RWPE2 (cell line): ENCODE results near the gene ELOA.

ENCODE experiments used
- ATAC-seq: fragments of 200-7000 bp; cut with Tn5 transposase; 3 replicates; pipeline ENCODE4 v1.9.1; 2021; ENCODE audit warnings: low read depth
- DNase-seq: peaks from one replicate; pipeline ENCODE4 v3.0.0-alpha.2; 2020; ENCODE audit warnings: low spot score
- H3K27ac ChIP-seq: fragments of 450-650 bp; 2 replicates; pipeline ENCODE4 v1.5.1; 2017; ENCODE audit warnings: mild to moderate bottlenecking; ENCODE audit not compliant: poor library complexity, severe bottlenecking
- H3K27me3 ChIP-seq: fragments of 250-450 bp; sonication (Bioruptor Pico); 2 replicates; pipeline ENCODE4 v1.5.1; 2021; ENCODE audit warnings: mild to moderate bottlenecking, moderate library complexity; ENCODE audit not compliant: insufficient read depth, poor library complexity, severe bottlenecking
- H3K36me3 ChIP-seq: fragments of 250-450 bp; sonication (Bioruptor Pico); 2 replicates; pipeline ENCODE4 v1.5.1; 2020; ENCODE audit warnings: low read depth, mild to moderate bottlenecking, moderate library complexity
- H3K4me1 ChIP-seq: fragments of 250-450 bp; sonication (Bioruptor Pico); 2 replicates; pipeline ENCODE4 v1.5.1; 2021; ENCODE audit warnings: mild to moderate bottlenecking, moderate library complexity; ENCODE audit not compliant: insufficient read depth, poor library complexity, severe bottlenecking
- H3K4me3 ChIP-seq: fragments of 250-450 bp; sonication (Bioruptor Pico); 2 replicates; pipeline ENCODE4 v1.5.1; 2021; ENCODE audit warnings: mild to moderate bottlenecking, moderate library complexity; ENCODE audit not compliant: severe bottlenecking
- H3K9me3 ChIP-seq: fragments of 250-450 bp; sonication (Bioruptor Pico); 2 replicates; pipeline ENCODE4 v1.5.1; 2021; ENCODE audit warnings: mild to moderate bottlenecking, moderate library complexity; ENCODE audit not compliant: severe bottlenecking
- TF ChIP-seq, protein P1 (sequence below): fragments of 450-650 bp; IDR thresholded peaks from one replicate; pipeline ENCODE4 v1.5.1; 2017; ENCODE audit warnings: mild to moderate bottlenecking, moderate library complexity; ENCODE audit not compliant: poor library complexity, severe bottlenecking

ELOA gene

DNA sequence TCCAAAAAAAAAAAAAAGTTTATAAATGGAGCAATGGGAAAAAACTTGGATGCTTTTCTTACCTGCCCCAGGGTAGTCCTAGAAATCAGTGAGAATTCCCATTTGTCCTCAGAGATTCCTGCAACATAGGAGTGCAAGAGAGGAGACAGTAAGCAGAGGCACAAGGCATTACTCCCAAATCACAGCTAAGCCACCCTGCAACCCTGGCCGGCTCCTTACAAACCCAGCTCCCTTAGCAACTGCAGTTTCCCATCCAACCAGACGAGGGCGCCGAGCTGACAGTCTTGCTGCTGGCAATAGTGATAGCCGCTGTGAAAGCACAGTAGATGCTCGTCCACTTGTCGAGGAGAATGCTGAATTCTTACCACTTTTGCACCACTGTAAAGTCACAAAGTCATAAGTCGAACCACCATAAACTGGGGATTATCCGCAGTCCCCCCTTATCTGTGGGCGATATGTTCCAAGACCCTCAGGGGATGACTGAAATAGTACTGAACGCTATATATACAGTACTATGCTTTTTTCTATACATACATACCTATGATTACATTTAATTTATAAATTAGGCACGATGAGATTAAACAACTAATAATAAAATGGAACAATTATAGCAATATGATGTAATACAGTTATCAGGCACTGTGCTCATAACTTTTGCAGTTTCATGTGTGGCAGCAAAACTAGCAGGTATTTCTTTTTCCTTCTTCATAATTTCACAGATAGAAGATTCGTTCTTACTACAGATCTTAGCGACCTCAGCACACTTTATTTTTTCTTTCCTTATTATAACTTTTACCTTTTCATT is 29.0 kb downstream of the ELOA start:
- Histone ChIP-seq H3K27ac (no peak overlapping the region), H3K4me3 (no peak overlapping the region), H3K9me3 (no peaks in the 10 kb centered on the region), H3K27me3 (no peaks in the 10 kb centered on the region), H3K36me3 (peaks cover 30% of the 10 kb centered on the region), H3K4me1 (peaks cover 2% of the 10 kb centered on the region)
- DNase-seq (peak; percentile 77), ATAC-seq (peak; percentile 94)
- TF ChIP-seq, protein P1, sequence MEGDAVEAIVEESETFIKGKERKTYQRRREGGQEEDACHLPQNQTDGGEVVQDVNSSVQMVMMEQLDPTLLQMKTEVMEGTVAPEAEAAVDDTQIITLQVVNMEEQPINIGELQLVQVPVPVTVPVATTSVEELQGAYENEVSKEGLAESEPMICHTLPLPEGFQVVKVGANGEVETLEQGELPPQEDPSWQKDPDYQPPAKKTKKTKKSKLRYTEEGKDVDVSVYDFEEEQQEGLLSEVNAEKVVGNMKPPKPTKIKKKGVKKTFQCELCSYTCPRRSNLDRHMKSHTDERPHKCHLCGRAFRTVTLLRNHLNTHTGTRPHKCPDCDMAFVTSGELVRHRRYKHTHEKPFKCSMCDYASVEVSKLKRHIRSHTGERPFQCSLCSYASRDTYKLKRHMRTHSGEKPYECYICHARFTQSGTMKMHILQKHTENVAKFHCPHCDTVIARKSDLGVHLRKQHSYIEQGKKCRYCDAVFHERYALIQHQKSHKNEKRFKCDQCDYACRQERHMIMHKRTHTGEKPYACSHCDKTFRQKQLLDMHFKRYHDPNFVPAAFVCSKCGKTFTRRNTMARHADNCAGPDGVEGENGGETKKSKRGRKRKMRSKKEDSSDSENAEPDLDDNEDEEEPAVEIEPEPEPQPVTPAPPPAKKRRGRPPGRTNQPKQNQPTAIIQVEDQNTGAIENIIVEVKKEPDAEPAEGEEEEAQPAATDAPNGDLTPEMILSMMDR: peak; percentile 96

DNA sequence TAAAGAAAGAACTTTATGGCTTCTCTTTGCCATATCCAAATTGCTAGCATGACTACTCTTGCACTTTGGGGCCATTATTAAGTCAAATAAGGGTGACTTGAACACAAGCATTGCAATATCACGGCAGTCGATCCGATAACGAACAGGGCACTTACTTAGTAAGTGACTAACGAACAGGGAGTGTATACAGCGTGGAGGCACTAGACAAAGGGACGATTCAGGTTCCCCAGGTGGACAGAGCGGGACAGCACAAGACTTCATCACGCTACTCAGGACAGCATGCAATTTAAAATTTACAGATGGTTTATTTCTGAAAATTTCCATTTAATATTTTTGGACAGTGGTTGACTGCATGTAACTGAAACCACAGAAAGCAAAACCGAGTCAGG is 29.6 kb downstream of the ELOA start:
- H3K27me3 ChIP-seq: no peaks in the 10 kb centered on the region
- TF ChIP-seq, protein P1: no peak
- DNase-seq: no peak
- ATAC-seq: no peak
- H3K9me3 ChIP-seq: no peaks in the 10 kb centered on the region
- H3K36me3 ChIP-seq: peaks cover 24% of the 10 kb centered on the region
- peaks cover 2% of the 10 kb centered on the region for H3K4me1 ChIP-seq
- H3K4me3 ChIP-seq: no peak overlapping the region
- H3K27ac ChIP-seq: no peak overlapping the region

DNA sequence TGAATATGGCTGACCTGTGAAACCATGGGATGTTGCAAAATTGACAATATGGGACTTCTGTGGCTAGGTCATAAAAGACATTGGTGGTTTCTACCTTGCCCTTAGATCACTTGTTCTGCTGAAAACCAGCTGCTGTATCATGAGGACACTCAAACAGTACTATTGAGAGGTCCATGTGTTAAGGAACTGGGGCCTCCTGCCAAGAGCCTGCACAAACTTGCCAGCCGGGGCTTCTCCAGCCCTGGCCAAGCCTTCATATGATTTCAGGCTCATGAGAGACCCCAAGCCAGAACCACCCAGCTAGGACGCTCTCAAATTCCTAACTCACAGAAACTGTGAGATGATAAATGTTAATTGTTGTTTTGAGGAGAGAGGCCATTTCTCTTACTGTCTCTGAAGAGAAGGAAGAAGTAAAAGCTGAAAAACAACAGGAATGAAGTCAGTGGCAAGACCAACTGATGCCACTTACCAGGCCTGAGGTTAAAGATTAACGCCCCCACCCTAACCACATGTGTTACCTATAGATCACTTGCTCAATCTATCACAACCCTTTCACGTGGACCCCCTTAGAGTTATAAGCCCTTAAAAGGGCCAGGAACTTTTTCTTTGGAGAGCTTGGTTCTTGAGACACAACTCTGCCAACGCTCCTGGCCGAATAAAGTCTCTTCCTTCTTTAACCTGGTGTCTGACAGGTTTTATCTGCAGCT is 31.1 kb downstream of the ELOA start:
- H3K4me3 ChIP-seq: no peak overlapping the region
- TF ChIP-seq, protein P1: no peak
- DNase-seq: no peak
- H3K9me3 ChIP-seq: no peaks in the 10 kb centered on the region
- no peak for ATAC-seq
- H3K27ac ChIP-seq: no peak overlapping the region
- peaks cover 5% of the 10 kb centered on the region for H3K4me1 ChIP-seq
- H3K27me3 ChIP-seq: no peaks in the 10 kb centered on the region
- peaks cover 15% of the 10 kb centered on the region for H3K36me3 ChIP-seq

DNA sequence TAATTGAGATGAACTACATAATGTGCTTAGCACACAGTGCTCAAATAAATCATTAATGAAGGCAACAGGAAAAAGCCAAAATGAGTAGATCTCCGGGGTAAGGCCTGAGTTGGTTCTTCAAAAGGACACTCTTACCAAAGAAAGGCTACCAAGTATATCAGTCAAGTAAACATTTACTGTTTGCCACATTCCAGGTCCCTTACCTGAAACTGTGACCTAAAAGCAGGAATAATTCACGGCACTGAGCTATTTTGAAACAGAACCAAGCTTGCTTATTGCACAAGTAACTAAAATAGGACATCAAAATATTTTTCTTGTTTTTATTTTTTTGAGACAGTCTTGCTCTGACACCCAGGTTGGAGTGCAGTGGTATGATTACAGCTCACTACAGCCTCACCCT is 32.9 kb downstream of the ELOA start:
- H3K27ac ChIP-seq: no peak overlapping the region
- peaks cover 15% of the 10 kb centered on the region for H3K4me1 ChIP-seq

More for the DNA sequence above, 32.9 kb downstream of the ELOA start:
- TF ChIP-seq, protein P1: no peak
- ATAC-seq (no peak), DNase-seq (no peak)
- Histone ChIP-seq H3K36me3 (peaks cover 26% of the 10 kb centered on the region), H3K4me3 (no peak overlapping the region), H3K27me3 (no peaks in the 10 kb centered on the region), H3K9me3 (no peaks in the 10 kb centered on the region)
